ENCODE measurements around the gene STAT6. TPM values are rescaled to one million over a fixed set of nuclear protein-coding genes. Genes with fewer than 3 reads are reported as not detected.

Gene STAT6
- total and polyA plus RNA-seq, 2 of the 8 experiments (the other 6 are each of a cell fraction or from before 2014, with no cell fraction given), result 32.9 to 38.7 TPM

- TF ChIP-seq GTF2F1 (IDR thresholded peaks at IDR 0.05; ENCODE audit: borderline replicate concordance, low read depth, low read length) (no peak), CHD1 (IDR thresholded peaks at IDR 0.05; ENCODE audit: low read depth, low read length) (no peak), HDAC6 (IDR thresholded peaks at IDR 0.05; ENCODE audit: low read depth, low read length) (no peak), RBBP5 (IDR thresholded peaks at IDR 0.05; ENCODE audit: borderline replicate concordance, low read depth, low read length) (peak; percentile 82; the same call in 1 of the 2 replicates), CHD7 (IDR thresholded peaks at IDR 0.05; ENCODE audit: insufficient replicate concordance, low read length) (no peak), POLR2AphosphoS5 (IDR thresholded peaks at IDR 0.05; ENCODE audit: low read depth, low read length) (no peak), TAF1 (IDR thresholded peaks at IDR 0.05; ENCODE audit: low read depth, low read length) (peak; percentile 28; the same call in 1 of the 2 replicates), BCL11A (IDR thresholded peaks at IDR 0.05; ENCODE audit: low read depth in 2 of 2, low read length in 2 of 2) (no peak), CBX8 (IDR thresholded peaks at IDR 0.05; ENCODE audit: borderline replicate concordance, low read depth, low read length) (no peak), ASH2L (IDR thresholded peaks at IDR 0.05; ENCODE audit: low read length) (peak; percentile 56)
These were observed 795 bp downstream of the STAT6 start (continued) for GRCh38 chr12:57110104-57111030.

Data from H1 (cell line).